Cardiac muscle cell (in vitro differentiated cells and primary cell): ENCODE results near the gene SFT2D1. TPM values are rescaled to one million over a fixed set of nuclear protein-coding genes. Genes with fewer than 3 reads are reported as not detected.

ENCODE experiments used
- DNase-seq, 2 donors: peaks; one replicate each; pipeline versions ENCODE4 v3.0.0 to v3.0.0-alpha.2; 2010 to 2017; ENCODE audit warnings: low read depth in 1 of 2, low spot score in 1 of 2
- H3K27ac ChIP-seq: fragments of 200-600 bp; sonication (generic); 2 replicates; pipeline ENCODE4 v1.5.1; 2016
- H3K27me3 ChIP-seq: fragments of 200-600 bp; sonication (generic); 2 replicates; pipeline ENCODE4 v1.6.0; 2016; ENCODE audit warnings: control low read depth
- H3K36me3 ChIP-seq: fragments of 200-600 bp; sonication (generic); 2 replicates; pipeline ENCODE4 v1.5.1; 2016; ENCODE audit warnings: control low read depth
- H3K4me1 ChIP-seq: fragments of 200-600 bp; sonication (generic); 2 replicates; pipeline ENCODE4 v1.8.1; 2017; ENCODE audit warnings: low read depth, mild to moderate bottlenecking, mixed run types
- H3K4me3 ChIP-seq: fragments of 200-600 bp; sonication (generic); 2 replicates; pipeline ENCODE4 v1.5.1; 2016; ENCODE audit warnings: mild to moderate bottlenecking
- H3K9me3 ChIP-seq: fragments of 200-600 bp; sonication (generic); 2 replicates; pipeline ENCODE4 v1.5.1; 2017; ENCODE audit warnings: low read depth, mild to moderate bottlenecking, control low read depth
- CTCF ChIP-seq: IDR thresholded peaks from 2 replicates; pipeline ENCODE4 v1.5.1; 2012; ENCODE audit warnings: low read depth, mild to moderate bottlenecking, low read length
- polyA plus RNA-seq: library from polyadenylated mRNA; unstranded; fragments of >200 nt; fragmentation: Nextera tagmentation; extraction: Ambion mirVana; gene quantifications from 2 replicates; pipeline ENCODE4 v1.2.1, GENCODE V29; 2016
- total RNA-seq: library from RNA; depleted of rRNA; stranded (reverse); fragments of >200 nt; gene quantifications from 2 replicates; pipeline ENCODE4 v1.2.3, GENCODE V29; 2016

Gene SFT2D1
- total and polyA plus RNA-seq, 2 experiments from 2014 or later = 36.4 to 63.3 TPM

GRCh38 chr6:166334878-166335277 is 7.5 kb downstream of the SFT2D1 start:
- Histone ChIP-seq H3K27me3 (no peaks in the 10 kb centered on the region), H3K36me3 (peaks cover 5% of the 10 kb centered on the region), H3K4me3 (no peak overlapping the region), H3K9me3 (no peaks in the 10 kb centered on the region), H3K27ac (no peak overlapping the region), H3K4me1 (no peaks in the 10 kb centered on the region)
- no peak for DNase-seq
- TF ChIP-seq CTCF = no peak

- Histone ChIP-seq H3K9me3 (no peaks in the 10 kb centered on the region), H3K36me3 (peaks cover 5% of the 10 kb centered on the region), H3K27ac (no peak overlapping the region), H3K4me1 (no peaks in the 10 kb centered on the region), H3K27me3 (no peaks in the 10 kb centered on the region), H3K4me3 (no peak overlapping the region)
- no peak for TF ChIP-seq CTCF
- no peak for DNase-seq
Measured at GRCh38 chr6:166333172-166333995, 9.0 kb downstream of the SFT2D1 start.

GRCh38 chr6:166331503-166332415 is 10.6 kb downstream of the SFT2D1 start:
- Histone ChIP-seq H3K27me3 (no peaks in the 10 kb centered on the region), H3K9me3 (no peaks in the 10 kb centered on the region), H3K4me1 (no peaks in the 10 kb centered on the region), H3K36me3 (peaks cover 5% of the 10 kb centered on the region), H3K27ac (no peak overlapping the region), H3K4me3 (no peak overlapping the region)
- DNase-seq = no peak
- no peak for TF ChIP-seq CTCF

GRCh38 chr6:166330612-166331011 is 11.7 kb downstream of the SFT2D1 start:
- no peaks in the 10 kb centered on the region for H3K27me3 ChIP-seq
- no peak overlapping the region for H3K4me3 ChIP-seq
- peaks cover 3% of the 10 kb centered on the region for H3K36me3 ChIP-seq
- no peak overlapping the region for H3K27ac ChIP-seq
- no peaks in the 10 kb centered on the region for H3K9me3 ChIP-seq
- TF ChIP-seq CTCF = peak; percentile 18
- H3K4me1 ChIP-seq = peaks cover 2% of the 10 kb centered on the region
- DNase-seq = peak; percentile 47 to 51

- no peak overlapping the region for H3K27ac ChIP-seq
- H3K4me3 ChIP-seq = no peak overlapping the region
- peaks cover 2% of the 10 kb centered on the region for H3K4me1 ChIP-seq
- H3K27me3 ChIP-seq = no peaks in the 10 kb centered on the region
- no peak for DNase-seq
- no peak for TF ChIP-seq CTCF
- H3K36me3 ChIP-seq = peaks cover 15% of the 10 kb centered on the region
- H3K9me3 ChIP-seq = no peaks in the 10 kb centered on the region
Measured at GRCh38 chr6:166325383-166326042, 16.8 kb downstream of the SFT2D1 start.
